Tibial nerve (tissue), 4 donors: ENCODE measurements around the gene ISG20L2.

Experiments
- EP300 ChIP-seq, 2 donors: sonication (generic); formaldehyde crosslinking; IDR thresholded peaks; one replicate each; pipeline ENCODE4 v1.6.1; 2017; ENCODE audit warnings: antibody characterized with exemption in 2 of 2, mild to moderate bottlenecking in 1 of 2
- POLR2A ChIP-seq, 2 donors: fragments of 450-650 bp; IDR thresholded peaks; one replicate each; pipeline ENCODE4 v1.6.1; 2017; ENCODE audit warnings: antibody characterized with exemption in 2 of 2, mild to moderate bottlenecking in 2 of 2, moderate library complexity in 2 of 2
- TF ChIP-seq, protein P1 (sequence below), 5 experiments: fragments of 200-600 bp in 3 of 5; fragments of 450-650 bp in 2 of 5; sonication (generic) in 3 of 5; IDR thresholded peaks; one replicate each; pipeline ENCODE4 v1.5.1; 2016 to 2019; ENCODE audit warnings: antibody characterized with exemption in 5 of 5, mild to moderate bottlenecking in 3 of 5, moderate library complexity in 2 of 5

DNA sequence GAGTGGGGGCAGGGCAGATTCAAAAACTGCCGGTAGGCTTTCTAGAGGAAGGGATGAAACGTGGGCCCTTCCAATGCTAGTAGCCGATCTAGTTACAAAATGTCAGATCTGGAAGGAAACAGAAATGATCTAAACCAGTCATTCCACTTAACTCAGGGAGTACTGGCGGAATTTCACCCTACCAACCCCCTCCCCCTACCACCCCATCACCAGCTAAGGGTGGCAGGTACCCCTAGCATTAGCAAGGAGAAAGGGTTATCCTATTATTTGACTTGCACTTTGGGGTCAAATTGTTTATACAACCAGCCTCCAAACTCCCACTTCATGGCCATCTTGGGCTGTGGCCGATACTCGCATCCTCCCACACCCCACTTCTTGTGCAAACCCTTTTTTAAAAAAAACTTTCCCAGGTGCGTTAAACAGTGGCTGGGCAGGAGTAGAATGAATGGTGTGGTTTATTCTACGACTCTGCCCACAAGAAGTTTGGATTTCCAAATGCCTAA is 13.0 kb upstream of the ISG20L2 start:
- TF ChIP-seq, protein P1, sequence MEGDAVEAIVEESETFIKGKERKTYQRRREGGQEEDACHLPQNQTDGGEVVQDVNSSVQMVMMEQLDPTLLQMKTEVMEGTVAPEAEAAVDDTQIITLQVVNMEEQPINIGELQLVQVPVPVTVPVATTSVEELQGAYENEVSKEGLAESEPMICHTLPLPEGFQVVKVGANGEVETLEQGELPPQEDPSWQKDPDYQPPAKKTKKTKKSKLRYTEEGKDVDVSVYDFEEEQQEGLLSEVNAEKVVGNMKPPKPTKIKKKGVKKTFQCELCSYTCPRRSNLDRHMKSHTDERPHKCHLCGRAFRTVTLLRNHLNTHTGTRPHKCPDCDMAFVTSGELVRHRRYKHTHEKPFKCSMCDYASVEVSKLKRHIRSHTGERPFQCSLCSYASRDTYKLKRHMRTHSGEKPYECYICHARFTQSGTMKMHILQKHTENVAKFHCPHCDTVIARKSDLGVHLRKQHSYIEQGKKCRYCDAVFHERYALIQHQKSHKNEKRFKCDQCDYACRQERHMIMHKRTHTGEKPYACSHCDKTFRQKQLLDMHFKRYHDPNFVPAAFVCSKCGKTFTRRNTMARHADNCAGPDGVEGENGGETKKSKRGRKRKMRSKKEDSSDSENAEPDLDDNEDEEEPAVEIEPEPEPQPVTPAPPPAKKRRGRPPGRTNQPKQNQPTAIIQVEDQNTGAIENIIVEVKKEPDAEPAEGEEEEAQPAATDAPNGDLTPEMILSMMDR (IDR thresholded peaks at IDR 0.05), result no peak
- TF ChIP-seq POLR2A (IDR thresholded peaks at IDR 0.05), result no peak
- TF ChIP-seq EP300 (IDR thresholded peaks at IDR 0.05), result no peak
